GM04503 (cell line): Measurements from ENCODE around the gene ICE1.

Experiments used
- DNase-seq: peaks from one replicate; pipeline ENCODE4 v3.0.0-alpha.2; 2012; ENCODE audit warnings: low read depth

ICE1 gene

GRCh38 chr5:5539590-5539989 is 117.1 kb downstream of the ICE1 start:
- DNase-seq, result no peak
